Progenitor cell of endocrine pancreas (in vitro differentiated cells): ENCODE data around the gene PNKD. TPM values are rescaled to one million over a fixed set of nuclear protein-coding genes. Genes with fewer than 3 reads are reported as not detected.

Source experiments
- DNase-seq: peaks from one replicate; pipeline ENCODE4 v3.0.0; 2021; ENCODE audit warnings: low spot score; ENCODE audit not compliant: unreplicated experiment
- H3K27ac Mint-ChIP-seq: 2 replicates; pipeline ENCODE4 v1.8.0; 2021; ENCODE audit warnings: mild to moderate bottlenecking, moderate library complexity, mixed read lengths
- H3K27me3 Mint-ChIP-seq: 2 replicates; pipeline ENCODE4 v1.8.0; 2021; ENCODE audit warnings: mixed read lengths
- H3K36me3 Mint-ChIP-seq: 2 replicates; pipeline ENCODE4 v1.8.0; 2022; ENCODE audit warnings: mixed read lengths; ENCODE audit not compliant: insufficient read depth
- H3K4me1 Mint-ChIP-seq: 2 replicates; pipeline ENCODE4 v1.8.0; 2021; ENCODE audit warnings: low read depth, mixed read lengths
- H3K4me3 Mint-ChIP-seq: 2 replicates; pipeline ENCODE4 v1.8.0; 2021; ENCODE audit warnings: low read depth, mild to moderate bottlenecking, moderate library complexity, mixed read lengths
- H3K9me3 Mint-ChIP-seq: 2 replicates; pipeline ENCODE4 v1.8.0; 2021; ENCODE audit warnings: low read depth, mixed read lengths
- total RNA-seq: library from RNA; stranded (reverse); gene quantifications from 2 replicates; pipeline ENCODE4 v1.2.1, GENCODE V29; 2021
- TF ChIP-seq, protein P1 (sequence below): fragments of 200-600 bp; sonication (generic); IDR thresholded peaks from one replicate; pipeline ENCODE4 v1.5.0; 2021; ENCODE audit warnings: antibody characterized with exemption, mild to moderate bottlenecking; ENCODE audit not compliant: unreplicated experiment

Gene PNKD
- total RNA-seq, 1 donor from 2014 or later = 54.3 TPM

DNA sequence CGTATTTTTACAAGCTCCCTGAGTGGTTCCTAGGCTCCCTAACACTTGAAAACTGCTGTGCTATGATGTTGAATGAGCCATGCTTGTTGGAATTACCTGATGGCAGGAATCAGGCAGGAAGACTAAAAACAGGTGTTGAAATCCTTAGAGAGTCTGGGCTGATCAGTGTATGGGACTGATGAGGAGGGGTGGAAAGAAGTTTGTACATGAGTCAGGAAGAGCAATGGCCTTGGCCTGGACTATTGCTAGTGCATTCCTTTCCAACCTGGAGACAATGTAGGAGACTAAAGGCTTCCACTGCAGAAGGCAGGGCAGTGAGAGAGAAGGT is 46.9 kb downstream of the PNKD start:
- Mint-ChIP-seq H3K27me3 (no peaks in the 10 kb centered on the region), H3K4me3 (no peak overlapping the region), H3K4me1 (peaks cover 20% of the 10 kb centered on the region), H3K9me3 (no peaks in the 10 kb centered on the region), H3K36me3 (no peaks in the 10 kb centered on the region), H3K27ac (no peak overlapping the region)
- no peak for DNase-seq
- TF ChIP-seq, protein P1, sequence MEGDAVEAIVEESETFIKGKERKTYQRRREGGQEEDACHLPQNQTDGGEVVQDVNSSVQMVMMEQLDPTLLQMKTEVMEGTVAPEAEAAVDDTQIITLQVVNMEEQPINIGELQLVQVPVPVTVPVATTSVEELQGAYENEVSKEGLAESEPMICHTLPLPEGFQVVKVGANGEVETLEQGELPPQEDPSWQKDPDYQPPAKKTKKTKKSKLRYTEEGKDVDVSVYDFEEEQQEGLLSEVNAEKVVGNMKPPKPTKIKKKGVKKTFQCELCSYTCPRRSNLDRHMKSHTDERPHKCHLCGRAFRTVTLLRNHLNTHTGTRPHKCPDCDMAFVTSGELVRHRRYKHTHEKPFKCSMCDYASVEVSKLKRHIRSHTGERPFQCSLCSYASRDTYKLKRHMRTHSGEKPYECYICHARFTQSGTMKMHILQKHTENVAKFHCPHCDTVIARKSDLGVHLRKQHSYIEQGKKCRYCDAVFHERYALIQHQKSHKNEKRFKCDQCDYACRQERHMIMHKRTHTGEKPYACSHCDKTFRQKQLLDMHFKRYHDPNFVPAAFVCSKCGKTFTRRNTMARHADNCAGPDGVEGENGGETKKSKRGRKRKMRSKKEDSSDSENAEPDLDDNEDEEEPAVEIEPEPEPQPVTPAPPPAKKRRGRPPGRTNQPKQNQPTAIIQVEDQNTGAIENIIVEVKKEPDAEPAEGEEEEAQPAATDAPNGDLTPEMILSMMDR = no peak

DNA sequence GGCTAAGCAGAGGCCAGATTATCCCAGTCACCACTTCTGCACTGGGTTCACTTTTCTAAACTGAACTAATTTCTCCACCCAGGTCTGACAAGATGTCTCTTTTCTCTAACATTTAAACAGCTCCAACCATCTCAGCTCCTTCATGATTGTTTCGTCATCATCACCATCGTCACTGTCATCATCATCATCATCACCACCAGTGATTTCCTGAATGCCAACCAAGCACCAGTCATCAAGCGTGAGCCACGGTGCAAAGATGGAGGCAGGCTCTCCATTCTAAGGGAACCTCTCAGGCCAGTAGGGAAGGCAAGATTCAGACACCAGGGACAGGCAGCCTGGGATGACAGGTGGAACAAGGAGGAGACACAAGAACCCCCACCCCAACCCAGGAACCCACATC is 47.5 kb downstream of the PNKD start:
- H3K4me1 Mint-ChIP-seq = peaks cover 23% of the 10 kb centered on the region
- no peaks in the 10 kb centered on the region for H3K27me3 Mint-ChIP-seq
- H3K36me3 Mint-ChIP-seq = no peaks in the 10 kb centered on the region
- TF ChIP-seq, protein P1 = no peak
- no peak for DNase-seq
- no peak overlapping the region for H3K4me3 Mint-ChIP-seq
- no peak overlapping the region for H3K27ac Mint-ChIP-seq
- no peaks in the 10 kb centered on the region for H3K9me3 Mint-ChIP-seq

DNA sequence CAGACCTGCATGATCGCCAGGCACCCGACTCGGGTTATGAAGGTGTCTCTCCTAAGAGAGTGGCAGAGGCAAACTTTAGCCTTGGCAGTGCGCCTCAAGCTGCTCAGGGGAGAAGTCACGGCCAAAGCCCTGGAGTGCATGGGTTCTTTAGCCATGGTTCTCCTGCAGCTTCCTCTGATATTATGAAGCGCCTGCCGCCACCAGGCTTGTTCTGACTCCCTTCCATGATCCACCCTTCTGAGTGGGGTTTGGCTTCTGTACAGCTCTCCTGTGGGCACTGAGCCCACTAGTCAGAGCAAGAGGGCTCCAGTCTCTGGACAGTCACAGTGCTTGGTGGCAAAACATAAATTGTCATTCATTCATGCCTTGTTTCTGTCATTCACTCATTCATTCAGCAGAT is 47.9 kb downstream of the PNKD start:
- H3K4me1 Mint-ChIP-seq = peaks cover 21% of the 10 kb centered on the region
- no peak overlapping the region for H3K4me3 Mint-ChIP-seq
- TF ChIP-seq, protein P1 = no peak
- DNase-seq = no peak
- H3K27me3 Mint-ChIP-seq = no peaks in the 10 kb centered on the region
- H3K36me3 Mint-ChIP-seq = no peaks in the 10 kb centered on the region
- H3K27ac Mint-ChIP-seq = no peak overlapping the region
- H3K9me3 Mint-ChIP-seq = no peaks in the 10 kb centered on the region

DNA sequence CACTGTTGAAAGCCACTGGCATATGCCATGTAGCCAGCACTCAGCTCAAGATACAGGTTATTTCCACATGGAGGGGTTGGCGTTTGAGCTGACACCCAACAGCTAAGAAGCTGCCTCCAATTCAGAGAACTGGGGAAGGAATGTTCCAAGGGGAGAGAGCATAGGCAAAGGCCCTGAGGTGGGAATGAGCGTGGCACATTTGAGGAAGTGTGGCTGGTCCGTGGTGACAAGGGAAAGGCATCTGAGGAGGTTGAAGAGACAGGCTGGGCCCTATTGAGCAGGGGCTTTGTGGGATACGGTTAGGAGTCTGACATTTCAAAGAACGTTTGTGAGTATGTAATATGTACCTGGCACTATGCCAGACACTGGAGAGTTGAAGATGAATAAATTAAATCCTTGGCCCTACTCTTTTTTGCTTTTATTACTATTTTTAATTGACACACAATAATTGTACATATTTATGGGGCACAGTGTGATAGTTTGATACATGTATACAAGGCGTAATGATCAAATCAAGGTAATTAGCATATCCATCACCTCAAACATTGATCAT is 49.6 kb downstream of the PNKD start:
- H3K36me3 Mint-ChIP-seq = no peaks in the 10 kb centered on the region
- no peak for DNase-seq
- peaks cover 30% of the 10 kb centered on the region for H3K4me1 Mint-ChIP-seq
- H3K4me3 Mint-ChIP-seq = no peak overlapping the region
- no peak overlapping the region for H3K27ac Mint-ChIP-seq
- H3K9me3 Mint-ChIP-seq = no peaks in the 10 kb centered on the region
- TF ChIP-seq, protein P1 = no peak
- no peaks in the 10 kb centered on the region for H3K27me3 Mint-ChIP-seq

DNA sequence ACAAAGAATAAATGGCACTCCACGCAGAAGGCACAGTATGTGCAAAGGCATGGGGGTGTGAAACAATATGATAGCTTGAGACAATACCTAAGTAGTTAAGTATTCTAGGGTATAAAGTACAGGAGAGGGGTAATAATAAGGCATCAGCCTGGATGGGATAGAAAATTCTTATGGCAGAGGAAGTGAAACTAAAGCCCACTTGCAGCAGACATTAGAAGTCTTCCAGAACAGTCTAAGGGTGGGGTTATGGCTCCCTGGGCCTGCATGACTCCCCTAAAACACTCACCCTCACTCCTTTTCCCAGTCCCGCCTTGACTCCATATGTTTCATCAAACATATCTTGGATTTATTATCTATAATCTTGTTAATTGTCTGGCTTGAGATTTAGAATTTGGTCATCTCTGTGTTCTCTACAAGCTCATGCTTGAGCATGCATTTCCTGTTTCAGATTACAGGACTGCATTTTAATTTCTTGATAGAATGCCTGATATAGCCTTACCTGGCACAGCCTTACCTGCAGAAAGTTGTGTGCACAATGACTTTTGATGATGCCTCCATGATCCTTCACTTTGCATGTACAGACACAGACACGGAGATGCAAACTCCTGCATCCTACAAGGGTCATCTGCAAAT is 50.5 kb downstream of the PNKD start:
- TF ChIP-seq, protein P1 = no peak
- Mint-ChIP-seq H3K4me1 (peaks cover 30% of the 10 kb centered on the region), H3K9me3 (no peaks in the 10 kb centered on the region), H3K27ac (no peak overlapping the region), H3K36me3 (no peaks in the 10 kb centered on the region), H3K27me3 (no peaks in the 10 kb centered on the region), H3K4me3 (peak overlapping the region; percentile 15)
- no peak for DNase-seq
